H7 (cell line): ENCODE data around the gene TUT4. TPM values are rescaled to one million over a fixed set of nuclear protein-coding genes. Genes with fewer than 3 reads are reported as not detected.
A peak's percentile ranks its signal among the peaks of the same experiment; 100 is the strongest.
"Not testable (repeated sequence)": the region's sequence is repeated elsewhere in the genome, so short reads cannot be mapped to it uniquely, and the experiment has no call there.

Experiments used
- DNase-seq: peaks from one replicate; pipeline ENCODE4 v3.0.0; 2012
- H3K27me3 ChIP-seq: 2 replicates; pipeline ENCODE4 v1.6.0; 2011; ENCODE audit warnings: mild to moderate bottlenecking, low read length; ENCODE audit not compliant: control insufficient read depth, insufficient read depth
- H3K36me3 ChIP-seq: replicated peaks from 2 replicates; pipeline ENCODE4 v1.5.1; 2011; ENCODE audit warnings: low read length; ENCODE audit not compliant: control insufficient read depth, insufficient read depth
- H3K4me3 ChIP-seq: 2 replicates; pipeline ENCODE4 v1.5.1; 2011; ENCODE audit warnings: low read depth, mild to moderate bottlenecking, control low read depth, low read length, moderate library complexity; ENCODE audit not compliant: insufficient read depth
- total RNA-seq: library from RNA; depleted of rRNA; stranded (reverse); fragments of >200 nt; shearing (Covaris generic); gene quantifications from 2 replicates; pipeline ENCODE4 v1.2.3, GENCODE V29; 2014

Gene TUT4
- total RNA-seq, 1 experiment from 2014 or later = 52.4 TPM

GRCh38 chr1:52588027-52588426, 35.1 kb upstream of the TUT4 start:
- no peaks in the 10 kb centered on the region for H3K36me3 ChIP-seq
- H3K4me3 ChIP-seq = no peak overlapping the region
- DNase-seq = no peak
- no peaks in the 10 kb centered on the region; the same call in 1 of the 2 replicates for H3K27me3 ChIP-seq

- Histone ChIP-seq H3K36me3 (no peaks in the 10 kb centered on the region), H3K27me3 (no peaks in the 10 kb centered on the region; the same call in 1 of the 2 replicates), H3K4me3 (no peak overlapping the region)
- DNase-seq = no peak
These were observed 32.6 kb upstream of the TUT4 start for GRCh38 chr1:52585474-52585873.

GRCh38 chr1:52582116-52582696, 29.3 kb upstream of the TUT4 start:
- Histone ChIP-seq H3K4me3 (no peak overlapping the region), H3K27me3 (no peaks in the 10 kb centered on the region; the same call in 1 of the 2 replicates), H3K36me3 (no peaks in the 10 kb centered on the region)
- no peak for DNase-seq

DNA sequence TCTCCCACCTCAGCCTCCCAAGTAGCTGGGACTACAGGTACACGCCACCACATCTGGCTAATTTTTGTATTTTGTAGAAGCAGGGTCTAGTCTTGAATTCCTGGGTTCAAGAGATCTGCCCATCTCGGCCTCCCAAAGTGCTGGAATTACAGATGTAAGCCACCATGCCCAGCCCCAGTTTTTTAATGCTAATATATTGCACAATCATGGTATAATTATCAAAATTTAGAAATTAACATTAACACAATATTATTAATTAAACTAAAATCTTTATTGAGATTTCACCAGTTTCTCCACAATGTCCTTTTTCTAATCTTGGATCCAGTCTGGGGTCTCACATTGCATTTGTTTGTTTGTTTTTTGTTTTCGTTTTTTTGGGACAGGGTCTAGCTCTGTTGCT, 27.4 kb upstream of the TUT4 start:
- no peaks in the 10 kb centered on the region; the same call in 1 of the 2 replicates for H3K27me3 ChIP-seq
- H3K36me3 ChIP-seq = no peaks in the 10 kb centered on the region
- no peak overlapping the region for H3K4me3 ChIP-seq
- DNase-seq = no peak

- H3K4me3 ChIP-seq = no peak overlapping the region
- H3K36me3 ChIP-seq = no peaks in the 10 kb centered on the region
- DNase-seq = no peak
- no peaks in the 10 kb centered on the region; the same call in 1 of the 2 replicates for H3K27me3 ChIP-seq
These were observed 26.5 kb upstream of the TUT4 start for GRCh38 chr1:52579415-52579814.

GRCh38 chr1:52578066-52578465, 25.2 kb upstream of the TUT4 start:
- H3K36me3 ChIP-seq, H3K27me3 ChIP-seq, DNase-seq, H3K4me3 ChIP-seq: not testable (repeated sequence)

- Histone ChIP-seq H3K36me3 (no peaks in the 10 kb centered on the region), H3K4me3 (no peak overlapping the region), H3K27me3 (no peaks in the 10 kb centered on the region; the same call in 1 of the 2 replicates)
- no peak for DNase-seq
These were observed 23.2 kb upstream of the TUT4 start for GRCh38 chr1:52576074-52576473.

GRCh38 chr1:52574594-52574993, 21.7 kb upstream of the TUT4 start:
- no peak for DNase-seq
- H3K36me3 ChIP-seq = no peaks in the 10 kb centered on the region

GRCh38 chr1:52572387-52572786, 19.5 kb upstream of the TUT4 start:
- Histone ChIP-seq H3K36me3 (no peaks in the 10 kb centered on the region), H3K4me3 (no peak overlapping the region), H3K27me3 (no peaks in the 10 kb centered on the region; the same call in 1 of the 2 replicates)
- no peak for DNase-seq

More at GRCh38 chr1:52574594-52574993, 21.7 kb upstream of the TUT4 start:
- Histone ChIP-seq H3K27me3 (no peaks in the 10 kb centered on the region; the same call in 1 of the 2 replicates), H3K4me3 (no peak overlapping the region)

GRCh38 chr1:52571783-52572182, 18.9 kb upstream of the TUT4 start:
- no peak for DNase-seq
- H3K27me3 ChIP-seq = no peaks in the 10 kb centered on the region; the same call in 1 of the 2 replicates
- no peak overlapping the region for H3K4me3 ChIP-seq
- no peaks in the 10 kb centered on the region for H3K36me3 ChIP-seq

DNA sequence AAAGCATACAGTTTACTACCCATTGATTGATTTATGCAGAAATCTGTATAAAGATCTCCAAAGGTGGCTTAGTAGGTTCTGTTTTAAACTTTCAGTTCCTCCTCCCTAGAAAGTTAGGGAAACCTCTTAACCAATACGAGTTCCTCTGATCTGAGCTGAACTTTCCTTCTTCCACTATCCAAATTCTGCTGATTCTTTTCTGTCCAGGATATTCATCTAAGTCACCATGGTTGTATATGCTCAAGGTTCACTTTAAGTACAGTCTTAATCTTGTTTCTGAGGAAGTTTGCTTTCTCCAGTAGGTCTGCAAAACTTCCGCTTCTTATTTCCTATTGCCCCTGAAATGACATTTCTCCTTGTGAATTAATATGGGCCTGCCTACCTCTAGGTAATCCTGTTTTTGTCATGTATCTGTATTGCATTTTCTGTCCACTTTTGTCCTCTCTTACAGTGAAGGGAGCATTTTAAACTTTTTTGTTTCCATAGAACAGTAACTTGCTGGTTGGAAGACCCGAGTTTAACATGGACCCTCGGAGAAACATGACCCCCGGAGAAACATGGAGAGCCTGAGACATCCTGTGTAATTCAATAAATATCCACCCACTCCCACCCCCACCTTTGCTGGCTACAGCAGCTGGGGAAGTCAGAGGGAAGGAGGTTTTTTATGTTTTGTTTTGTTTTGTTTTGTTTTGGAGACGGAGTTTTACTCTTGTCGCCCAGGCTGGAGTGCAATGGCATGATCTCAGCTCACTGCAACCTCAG, 16.7 kb upstream of the TUT4 start:
- no peak for DNase-seq
- no peaks in the 10 kb centered on the region for H3K36me3 ChIP-seq
- no peak overlapping the region for H3K4me3 ChIP-seq
- no peaks in the 10 kb centered on the region; the same call in 1 of the 2 replicates for H3K27me3 ChIP-seq

- DNase-seq = peak; percentile 19
- no peaks in the 10 kb centered on the region; the same call in 1 of the 2 replicates for H3K27me3 ChIP-seq
- H3K36me3 ChIP-seq = no peaks in the 10 kb centered on the region
- no peak overlapping the region for H3K4me3 ChIP-seq
These were observed 15.1 kb upstream of the TUT4 start for GRCh38 chr1:52567943-52568342.

GRCh38 chr1:52562766-52563165, 9.9 kb upstream of the TUT4 start:
- no peak overlapping the region for H3K4me3 ChIP-seq

DNA sequence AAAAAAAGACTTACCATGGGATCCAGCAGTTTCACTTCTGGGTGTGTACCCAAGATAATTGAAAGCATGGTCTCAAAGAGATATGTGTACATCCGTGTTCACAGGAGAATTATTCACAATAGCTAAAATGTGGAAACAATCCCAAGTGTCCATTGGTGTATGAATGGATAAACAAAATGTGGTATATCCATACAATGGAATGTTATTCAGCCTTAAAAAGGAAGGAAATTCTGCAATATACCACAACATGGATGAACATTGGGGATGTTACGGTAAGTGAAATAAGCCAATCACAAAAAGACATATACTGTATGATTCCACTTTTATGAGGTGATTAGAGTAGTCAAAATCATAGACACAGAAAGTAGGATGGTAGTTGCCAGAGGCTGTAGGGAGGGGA, 7.0 kb upstream of the TUT4 start:
- Histone ChIP-seq H3K36me3 (no peaks in the 10 kb centered on the region), H3K27me3 (no peaks in the 10 kb centered on the region), H3K4me3 (no peak overlapping the region)
- no peak for DNase-seq

More at GRCh38 chr1:52562766-52563165, 9.9 kb upstream of the TUT4 start:
- Histone ChIP-seq H3K36me3 (no peaks in the 10 kb centered on the region), H3K27me3 (no peaks in the 10 kb centered on the region)
- no peak for DNase-seq

DNA sequence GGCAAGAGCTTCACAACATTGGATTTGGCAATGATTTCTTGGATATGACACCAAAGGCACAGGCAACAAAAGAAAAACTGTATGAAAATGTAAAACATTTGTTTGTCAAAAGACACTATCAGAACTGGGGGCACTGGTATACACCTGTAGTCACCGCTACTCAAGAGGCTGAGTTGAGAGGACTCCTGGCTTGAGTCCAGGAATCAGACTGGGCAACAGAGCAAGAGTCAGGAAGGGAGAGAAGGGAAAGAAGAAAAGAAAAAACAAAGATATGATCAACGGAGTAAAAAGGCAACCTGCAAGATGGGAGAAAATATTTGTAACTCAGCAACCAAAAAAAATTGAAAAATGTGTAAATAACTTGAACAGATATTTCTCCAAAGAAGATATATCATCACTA, 6.0 kb upstream of the TUT4 start:
- Histone ChIP-seq H3K36me3 (no peaks in the 10 kb centered on the region), H3K27me3 (no peaks in the 10 kb centered on the region), H3K4me3 (no peak overlapping the region)
- no peak for DNase-seq
